GM18868 (cell line): ENCODE data around the gene SH2D3A.

ENCODE experiments used
- ATAC-seq: cut with Tn5 transposase; IDR thresholded peaks from one replicate; pipeline ENCODE4 v1.9.1; 2021; ENCODE audit warnings: mild to moderate bottlenecking, moderate library complexity; ENCODE audit not compliant: unreplicated experiment

Gene SH2D3A

DNA sequence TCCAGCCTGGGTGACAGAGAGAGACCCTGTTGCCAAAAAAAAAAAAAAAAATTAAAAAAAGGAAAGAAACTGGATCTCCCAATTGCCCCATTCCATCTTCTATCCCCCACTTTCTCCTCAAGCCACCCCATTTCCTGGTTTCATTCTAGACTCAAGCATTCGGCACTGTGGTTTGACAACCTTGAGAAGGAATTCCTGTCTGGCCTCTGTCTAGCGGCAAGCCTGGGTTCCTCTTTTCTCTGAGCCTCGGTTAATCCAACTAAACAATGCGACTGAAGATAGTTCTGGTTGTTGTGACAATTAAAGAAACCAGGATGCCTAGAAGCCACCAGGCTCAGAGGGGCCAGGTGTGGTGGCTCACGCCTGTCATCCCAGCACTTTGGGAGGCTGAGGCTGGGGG is 43.5 kb downstream of the SH2D3A start:
- no peak for ATAC-seq

- ATAC-seq = no peak
These were observed 44.1 kb downstream of the SH2D3A start for GRCh38 chr19:6723108-6723618.

- ATAC-seq = no peak
These were observed 45.5 kb downstream of the SH2D3A start for GRCh38 chr19:6721773-6722172.

- ATAC-seq = no peak
These were observed 46.1 kb downstream of the SH2D3A start for GRCh38 chr19:6721138-6721474.

DNA sequence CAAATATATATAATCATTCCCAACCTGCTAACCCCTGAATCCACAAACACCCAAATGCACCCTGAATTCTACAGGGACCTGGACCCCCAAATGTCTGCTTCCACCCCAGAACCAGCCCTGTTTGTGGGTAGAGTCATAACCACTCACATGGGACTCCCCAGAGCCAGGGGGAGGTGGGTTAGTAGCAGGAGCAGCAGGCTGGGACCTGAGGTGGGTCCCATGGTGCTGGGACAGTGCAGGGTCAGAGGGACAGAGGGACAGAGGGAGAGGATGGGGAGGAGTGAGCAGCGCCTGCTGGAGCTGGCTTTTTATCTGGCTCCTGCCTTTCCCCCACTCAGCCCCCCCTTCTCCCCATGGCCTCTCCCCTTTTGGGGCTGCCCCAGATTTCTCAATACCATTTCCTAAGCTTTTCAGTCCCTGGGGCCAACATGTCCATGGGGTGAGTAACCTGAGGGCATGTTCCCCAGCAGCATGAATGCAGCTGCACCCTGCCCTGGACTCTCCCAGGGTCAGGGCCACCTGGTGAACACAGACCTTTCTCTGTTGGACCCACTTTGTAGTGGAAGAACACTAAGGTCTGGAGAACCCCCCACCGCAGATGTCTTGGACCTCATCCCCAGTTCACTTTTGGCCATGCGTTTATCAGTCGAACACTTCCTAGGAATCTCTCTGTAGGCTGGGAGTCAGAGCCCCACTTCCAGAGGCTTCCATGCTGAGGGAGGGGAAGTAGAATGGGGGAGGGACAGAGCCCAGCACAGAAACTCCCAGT is 46.7 kb downstream of the SH2D3A start, which contains the start of gene C3:
Gene C3 (minus strand): TSS at position 282 of the 769 bp plus-strand sequence. CDS start 61 bp downstream, at position 221.
- ATAC-seq = no peak

DNA sequence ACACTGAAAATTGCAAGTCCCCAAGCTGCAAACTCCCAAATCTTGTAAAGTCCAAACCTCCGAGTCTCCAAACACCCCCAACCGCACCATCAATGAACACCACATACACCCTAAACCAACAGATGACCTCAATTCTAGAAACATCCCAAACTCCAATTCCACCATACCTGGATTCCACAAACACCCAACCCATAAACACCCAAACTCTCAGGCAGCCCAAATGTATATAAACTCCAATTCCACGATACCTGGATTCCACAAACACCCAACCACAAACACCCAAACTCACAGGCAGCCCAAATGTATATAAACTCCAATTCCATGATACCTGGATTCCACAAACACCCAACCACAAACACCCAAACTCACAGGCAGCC is 47.3 kb downstream of the SH2D3A start:
- no peak for ATAC-seq

DNA sequence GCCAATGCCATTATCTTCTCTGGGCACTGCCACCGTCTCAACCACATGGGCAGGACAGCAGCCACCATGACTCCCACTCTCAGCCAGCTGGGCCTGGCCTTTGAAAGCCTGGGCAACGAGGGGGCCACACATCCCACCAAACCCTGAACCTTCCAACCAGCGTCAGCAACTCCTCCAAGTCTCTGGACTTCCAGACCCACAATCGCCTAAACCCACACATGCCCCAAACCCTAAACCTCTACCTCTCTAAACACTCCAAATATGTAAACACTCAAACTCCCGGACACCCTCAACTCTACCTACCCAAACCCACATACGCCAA is 47.7 kb downstream of the SH2D3A start:
- no peak for ATAC-seq

DNA sequence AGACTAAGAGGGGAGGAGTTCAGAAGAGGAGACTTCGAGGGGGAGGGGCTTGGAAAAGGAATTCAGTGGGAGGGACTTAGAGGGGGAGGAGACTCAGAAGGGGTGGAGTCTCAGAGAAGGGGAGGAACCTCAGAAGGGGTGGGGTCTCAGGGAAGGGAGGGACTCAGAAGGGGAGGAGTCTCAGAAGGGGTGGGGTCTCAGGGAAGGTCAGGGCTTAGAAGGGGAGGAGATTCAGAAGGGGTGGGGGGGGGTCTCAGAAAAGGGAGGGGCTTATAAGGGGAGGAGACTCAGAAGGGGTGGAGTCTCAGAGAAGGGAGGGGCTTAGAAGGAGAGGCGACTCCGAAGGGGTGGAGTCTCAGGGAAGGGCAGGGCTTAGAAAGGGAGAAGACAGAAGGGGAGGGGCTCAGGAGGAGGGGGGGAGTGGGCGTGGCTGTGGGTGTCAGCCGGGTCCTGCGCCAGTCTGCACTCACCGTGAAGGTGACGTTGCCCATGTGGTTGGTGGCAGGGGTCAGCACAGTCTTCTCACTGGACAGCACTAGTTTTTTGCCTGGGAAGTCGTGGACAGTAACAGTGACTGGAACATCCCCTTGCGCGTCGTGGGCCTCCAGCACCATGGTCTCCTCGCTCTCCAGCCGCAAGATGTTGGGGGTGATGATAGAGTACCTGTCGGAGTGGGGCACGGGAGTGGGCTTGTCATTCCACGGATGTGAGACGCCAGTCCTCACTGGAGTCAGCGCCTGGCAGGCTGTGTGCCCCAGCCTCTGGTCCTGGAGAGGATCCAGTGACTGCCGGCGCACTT is 48.3 kb downstream of the SH2D3A start:
- no peak for ATAC-seq

GRCh38 chr19:6718111-6718740 is 49.0 kb downstream of the SH2D3A start:
- no peak for ATAC-seq

DNA sequence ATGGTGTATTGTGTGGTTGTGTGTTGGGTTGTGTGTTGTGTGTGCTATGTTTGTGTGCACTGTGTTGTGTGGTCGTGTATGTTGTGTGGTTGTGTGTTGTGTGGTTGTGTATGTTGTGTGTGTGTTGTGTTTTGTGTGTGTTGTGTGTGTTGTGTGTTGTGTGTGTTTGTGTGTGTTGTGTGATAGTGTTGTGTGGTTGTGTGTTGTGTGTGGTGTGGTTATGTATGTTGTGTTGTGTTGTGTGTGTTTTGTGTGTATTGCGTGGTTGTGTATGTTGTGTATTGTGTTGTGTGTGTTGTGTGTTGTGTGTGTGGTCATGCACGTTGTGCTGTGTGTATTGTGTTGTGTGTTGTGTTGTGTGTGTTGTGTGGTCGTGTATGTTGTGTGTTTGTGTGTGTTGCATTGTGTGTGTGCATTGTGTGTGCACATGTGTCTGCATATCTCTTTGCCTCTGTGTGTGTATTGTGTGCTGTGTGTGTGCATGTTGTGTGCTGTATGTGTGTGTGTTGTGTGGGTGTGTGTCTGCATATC is 49.7 kb downstream of the SH2D3A start:
- ATAC-seq = no peak

DNA sequence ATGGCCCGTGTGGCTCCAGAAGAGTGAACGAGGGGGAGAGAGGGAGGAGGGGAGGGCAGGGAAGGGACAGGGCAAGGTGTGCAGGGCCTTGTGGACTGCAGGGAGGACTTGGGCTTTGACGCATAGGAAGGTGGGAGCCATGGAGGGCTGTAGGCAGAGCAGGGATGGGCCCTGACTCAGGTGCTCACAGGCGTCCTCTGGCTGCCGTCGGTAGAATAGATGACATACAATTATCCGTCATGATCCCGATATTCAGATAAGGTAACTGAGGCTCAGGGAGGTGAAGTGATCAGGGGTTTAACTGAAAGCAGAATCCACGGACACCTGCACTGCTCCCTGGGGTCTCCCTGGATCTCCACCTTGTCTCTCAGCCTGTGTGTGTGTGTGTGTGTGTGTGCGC is 50.2 kb downstream of the SH2D3A start:
- no peak for ATAC-seq

GRCh38 chr19:6716610-6716970 is 50.6 kb downstream of the SH2D3A start:
- no peak for ATAC-seq

DNA sequence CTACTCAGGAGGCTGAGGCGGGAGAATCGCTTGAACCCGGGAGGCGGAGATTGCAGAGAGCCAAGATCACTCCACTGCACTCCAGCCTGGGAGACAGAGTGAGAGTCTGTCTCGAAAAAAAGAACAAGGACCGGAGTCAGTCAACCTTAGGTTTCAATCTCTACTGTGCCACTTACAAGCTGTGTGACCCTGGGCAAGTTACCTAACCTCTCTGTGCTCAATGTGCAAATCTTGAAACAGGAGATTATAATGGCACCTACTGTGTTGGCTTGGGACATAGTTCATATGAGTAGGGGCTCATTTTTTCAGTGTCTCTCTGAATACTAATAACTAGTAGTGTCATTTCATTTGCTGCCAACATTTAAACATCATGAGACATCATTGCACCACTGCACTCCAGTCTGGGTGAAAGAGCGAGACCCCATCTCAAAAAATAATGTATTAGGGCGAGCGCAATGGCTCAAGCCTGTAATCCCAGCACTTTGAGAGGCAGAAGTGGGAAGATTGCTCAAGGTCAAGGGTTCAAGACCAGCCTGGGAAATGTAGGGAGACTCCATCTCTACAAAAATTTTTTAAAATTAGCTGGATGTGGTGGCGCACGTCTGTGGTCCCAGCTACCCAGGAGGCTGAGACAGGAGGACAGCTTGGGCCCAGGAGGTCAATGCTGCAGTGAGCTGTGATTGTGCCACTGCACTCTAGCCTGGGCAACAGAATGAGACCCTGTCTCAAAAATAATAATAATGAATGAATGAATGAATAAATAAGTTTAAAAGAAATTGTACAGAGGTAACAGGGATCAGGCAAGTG is 52.3 kb downstream of the SH2D3A start:
- ATAC-seq = no peak

GRCh38 chr19:6713773-6714692 is 53.2 kb downstream of the SH2D3A start:
- no peak for ATAC-seq

DNA sequence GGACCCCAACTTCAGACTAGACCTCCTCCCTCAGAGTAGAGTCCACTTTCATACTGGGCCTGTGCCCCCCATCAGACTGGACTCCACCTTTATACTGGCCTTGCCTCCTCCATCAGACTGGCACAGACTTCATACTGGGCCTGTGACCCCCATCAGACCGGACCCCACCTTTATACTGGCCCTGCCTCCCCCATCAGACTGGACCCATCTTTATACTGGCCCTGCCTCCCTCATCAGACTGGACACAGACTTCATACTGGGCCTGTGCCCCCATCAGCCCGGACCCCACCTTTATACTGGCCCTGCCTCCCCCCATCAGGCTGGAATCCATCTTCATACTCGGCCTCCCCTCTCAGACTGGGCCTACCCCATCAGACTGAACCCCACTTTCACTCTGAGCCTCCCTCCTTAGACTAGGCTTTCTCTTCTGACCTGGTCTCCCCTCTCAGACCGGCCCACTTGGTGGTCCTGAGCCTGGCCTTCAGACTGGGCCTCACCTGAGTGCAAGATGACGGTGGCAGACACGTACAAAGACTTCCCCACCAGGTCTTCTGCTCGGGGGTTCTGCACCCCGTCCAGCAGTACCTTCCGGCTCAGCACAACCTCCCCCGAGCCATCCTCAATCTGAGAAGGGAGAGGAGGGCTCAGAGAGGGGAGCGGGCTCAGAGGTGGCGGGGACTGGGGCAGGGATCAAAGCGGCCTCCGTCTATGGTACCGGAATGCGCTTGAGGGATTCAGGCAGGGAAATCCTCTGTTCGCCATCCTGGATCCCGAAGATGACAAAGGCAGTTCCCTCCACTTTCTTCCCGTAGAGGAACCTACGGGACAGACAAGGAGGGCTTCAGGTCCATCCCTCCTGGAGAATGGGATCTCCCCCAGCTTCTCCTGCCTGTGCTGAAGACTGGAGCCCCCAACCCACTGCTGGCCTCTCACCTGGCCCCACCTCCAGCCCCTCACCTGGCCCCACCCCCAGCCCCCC is 54.3 kb downstream of the SH2D3A start:
- ATAC-seq = no peak

DNA sequence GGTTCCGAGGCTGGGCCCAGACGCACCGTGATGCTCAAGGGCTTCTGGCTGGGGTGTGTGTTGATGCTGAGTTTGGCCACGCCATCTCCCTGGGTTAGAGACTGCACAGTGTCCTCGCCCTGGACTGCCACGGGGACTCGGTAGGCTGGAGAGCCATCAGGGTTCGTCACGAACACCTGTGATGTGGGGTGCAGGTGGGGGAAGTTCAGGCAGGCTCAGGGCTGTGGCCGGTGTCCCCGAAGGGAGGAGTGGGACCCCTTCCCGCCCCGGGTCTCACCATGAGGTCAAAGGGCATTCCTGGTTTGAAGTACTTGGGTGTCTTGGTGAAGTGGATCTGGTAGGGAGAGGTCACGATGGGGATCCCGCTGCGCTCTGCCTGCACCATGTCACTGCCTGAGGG is 55.0 kb downstream of the SH2D3A start:
- no peak for ATAC-seq

DNA sequence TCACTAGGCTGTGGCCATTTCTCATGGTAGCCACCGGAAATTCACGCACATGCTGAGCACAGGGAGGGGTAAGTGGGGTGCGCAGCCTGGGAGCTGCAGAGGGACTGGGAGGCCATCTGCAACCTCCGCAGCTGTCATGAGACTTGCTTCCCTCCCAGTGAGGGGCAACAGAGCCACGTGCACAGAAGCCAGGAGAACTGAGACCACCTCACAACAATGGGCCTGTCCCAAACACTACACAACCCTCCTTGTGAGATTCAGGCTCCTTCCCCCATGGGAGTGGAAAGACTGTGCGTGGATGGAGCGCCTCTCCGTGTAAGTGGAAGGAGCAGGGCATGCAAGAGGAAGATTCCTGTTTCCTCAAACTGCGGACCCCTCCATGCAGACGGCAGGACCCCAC is 55.6 kb downstream of the SH2D3A start:
- ATAC-seq = no peak

DNA sequence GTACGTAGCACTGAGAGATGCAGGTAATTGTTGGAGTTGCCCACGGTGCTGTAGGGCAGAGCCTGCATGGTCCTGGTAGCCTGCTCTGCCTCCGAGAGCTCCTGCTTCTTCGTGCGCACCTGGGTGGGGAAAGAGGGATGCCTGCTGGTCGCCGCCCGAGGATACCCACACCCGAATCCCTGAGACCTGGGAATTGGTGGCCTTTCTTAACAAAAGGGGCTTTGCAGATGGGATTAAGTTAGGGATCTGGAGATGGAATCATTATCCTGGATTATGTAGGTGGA is 56.2 kb downstream of the SH2D3A start:
- no peak for ATAC-seq
